ENCODE results near the gene TXNRD2.

Gene TXNRD2

DNA sequence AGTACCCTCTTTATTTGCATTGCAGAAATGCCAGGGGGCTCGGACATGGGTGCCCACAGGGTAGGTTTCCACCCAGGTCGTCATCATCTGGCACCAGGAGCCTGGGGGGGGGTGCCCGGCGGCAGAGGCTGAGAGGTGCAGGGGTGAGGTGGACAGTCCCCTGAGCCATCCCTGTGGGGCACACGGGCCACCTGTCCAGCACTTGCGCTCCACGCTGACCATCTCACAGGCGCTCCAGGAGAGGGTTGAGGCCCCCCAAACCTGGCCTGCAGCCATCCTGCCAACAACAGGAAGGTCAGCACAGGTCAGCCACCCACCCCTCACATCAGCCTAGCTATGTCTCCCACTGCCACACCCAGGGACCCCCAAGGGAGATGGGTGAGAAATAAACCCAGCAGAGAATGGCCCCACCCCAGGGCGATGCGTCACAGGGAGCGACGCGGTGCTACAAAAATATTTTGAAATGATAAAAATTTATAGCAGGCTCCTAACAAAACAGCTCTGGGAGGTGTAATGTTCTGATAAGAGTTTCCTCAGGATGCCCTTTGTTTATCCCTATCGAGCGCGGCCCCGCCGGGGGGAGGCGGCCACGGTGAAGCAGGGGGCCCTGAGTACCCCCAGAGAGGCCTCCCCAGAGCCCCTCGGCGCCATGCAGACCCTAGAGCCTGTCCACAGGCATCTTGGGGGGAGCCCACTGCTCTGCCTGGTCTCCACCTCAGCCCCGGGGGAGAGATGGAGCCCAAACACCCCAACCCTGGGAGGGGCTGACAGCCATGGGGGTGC lies 65.9 kb downstream of the TXNRD2 start:
- TF ChIP-seq TAF1 (IDR thresholded peaks at IDR 0.05; ENCODE audit: borderline replicate concordance, low read depth, low read length) (no peak), POLR2A (IDR thresholded peaks at IDR 0.05; ENCODE audit: low read depth, low read length) (no peak), POLR2AphosphoS5 (IDR thresholded peaks at IDR 0.05; ENCODE audit: low read depth, low read length) (no peak)
- DNase-seq (ENCODE audit: insufficient read length) (no peak), FAIRE-seq (no peak)

DNA sequence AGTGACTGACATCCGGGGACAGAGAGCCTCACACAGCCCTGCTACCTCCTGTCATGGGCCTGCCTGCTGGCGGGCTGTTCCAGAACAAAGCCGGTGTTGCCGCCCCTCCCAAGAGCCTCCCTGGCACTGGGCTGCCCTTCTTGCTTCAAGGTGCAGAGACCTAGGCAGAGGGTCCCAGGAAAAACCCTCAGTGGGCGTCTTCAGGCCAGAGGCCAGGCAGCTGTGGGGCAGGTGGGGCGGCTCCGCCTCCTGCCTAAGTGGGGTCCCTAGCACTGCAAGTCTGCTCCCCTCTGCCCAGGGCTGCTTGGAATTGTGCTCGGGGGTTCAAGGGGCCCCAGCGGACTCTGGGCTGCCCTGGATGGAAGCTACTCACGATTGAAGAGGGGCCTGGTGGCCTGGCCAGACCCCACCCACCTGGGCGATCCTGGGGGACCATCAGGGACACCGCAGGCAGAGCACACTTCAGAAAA lies 66.5 kb downstream of the TXNRD2 start:
- TF ChIP-seq POLR2AphosphoS5 (IDR thresholded peaks at IDR 0.05; ENCODE audit: low read depth, low read length), result no peak
- FAIRE-seq (no peak), DNase-seq (ENCODE audit: insufficient read length) (no peak)

DNA sequence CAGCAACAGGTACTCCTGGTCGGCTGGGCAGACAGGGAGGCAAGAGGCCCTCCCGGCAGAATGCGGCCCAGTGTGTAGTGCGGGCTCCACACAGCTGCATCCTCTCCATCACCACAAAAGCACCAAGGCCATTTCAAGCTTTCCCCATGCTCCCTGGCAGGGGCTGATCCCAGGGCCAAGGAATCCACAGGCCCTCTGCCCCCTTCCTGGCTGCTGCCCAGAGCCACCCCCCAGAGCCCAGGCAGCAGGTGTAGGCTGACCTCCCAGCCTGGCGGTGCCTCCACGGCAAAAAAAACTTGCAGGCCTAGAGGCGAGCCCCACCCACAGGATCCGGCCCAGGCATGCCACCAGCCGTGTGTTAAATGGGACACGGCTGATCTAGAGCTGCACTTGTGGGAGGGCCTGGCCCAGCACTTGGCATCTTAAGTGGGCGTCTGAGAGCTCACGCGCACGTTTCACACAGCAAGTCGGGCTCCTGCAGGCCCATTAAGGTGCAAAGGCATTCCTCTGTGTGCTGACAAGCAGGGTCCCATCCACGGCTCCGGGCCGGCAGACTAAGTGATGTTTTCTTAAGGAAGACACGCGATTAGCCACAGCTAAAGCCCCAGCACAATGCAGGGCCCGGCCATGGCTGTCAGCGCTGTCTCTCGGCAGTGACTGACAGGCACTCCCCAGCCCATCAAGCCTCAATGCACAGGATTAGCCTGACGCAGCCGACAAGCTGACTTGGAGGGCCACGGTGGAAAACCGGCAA lies 67.1 kb downstream of the TXNRD2 start:
- DNase-seq (ENCODE audit: insufficient read length) (peak; percentile 15), FAIRE-seq (no peak)
- TF ChIP-seq POLR2AphosphoS5 (IDR thresholded peaks at IDR 0.05; ENCODE audit: low read depth, low read length) (no peak), TAF1 (IDR thresholded peaks at IDR 0.05; ENCODE audit: borderline replicate concordance, low read depth, low read length) (no peak), POLR2A (IDR thresholded peaks at IDR 0.05; ENCODE audit: low read depth, low read length) (no peak)

DNA sequence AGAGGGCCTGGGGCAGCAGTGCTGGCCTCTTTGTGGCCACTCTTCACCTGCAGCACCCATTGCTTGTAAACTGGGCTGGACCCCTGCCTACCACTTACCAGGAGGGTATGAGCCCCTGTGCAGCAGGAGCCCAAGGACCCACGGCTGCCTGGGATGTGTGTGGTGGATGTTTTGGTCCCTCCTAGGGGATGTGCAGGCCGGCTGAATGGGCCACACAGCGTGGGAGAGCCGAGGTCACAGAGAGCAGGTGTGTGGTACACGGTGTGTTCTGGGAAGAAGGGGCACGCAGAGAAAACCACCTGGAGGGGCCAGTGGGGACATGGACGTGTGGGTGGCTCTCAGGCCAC lies 67.7 kb downstream of the TXNRD2 start:
- FAIRE-seq (no peak), DNase-seq (ENCODE audit: insufficient read length) (peak; percentile 13)
- TF ChIP-seq POLR2A (IDR thresholded peaks at IDR 0.05; ENCODE audit: low read depth, low read length), result no peak
- no peak for TF ChIP-seq TAF1 (IDR thresholded peaks at IDR 0.05; ENCODE audit: borderline replicate concordance, low read depth, low read length)
- TF ChIP-seq POLR2AphosphoS5 (IDR thresholded peaks at IDR 0.05; ENCODE audit: low read depth, low read length), result no peak

DNA sequence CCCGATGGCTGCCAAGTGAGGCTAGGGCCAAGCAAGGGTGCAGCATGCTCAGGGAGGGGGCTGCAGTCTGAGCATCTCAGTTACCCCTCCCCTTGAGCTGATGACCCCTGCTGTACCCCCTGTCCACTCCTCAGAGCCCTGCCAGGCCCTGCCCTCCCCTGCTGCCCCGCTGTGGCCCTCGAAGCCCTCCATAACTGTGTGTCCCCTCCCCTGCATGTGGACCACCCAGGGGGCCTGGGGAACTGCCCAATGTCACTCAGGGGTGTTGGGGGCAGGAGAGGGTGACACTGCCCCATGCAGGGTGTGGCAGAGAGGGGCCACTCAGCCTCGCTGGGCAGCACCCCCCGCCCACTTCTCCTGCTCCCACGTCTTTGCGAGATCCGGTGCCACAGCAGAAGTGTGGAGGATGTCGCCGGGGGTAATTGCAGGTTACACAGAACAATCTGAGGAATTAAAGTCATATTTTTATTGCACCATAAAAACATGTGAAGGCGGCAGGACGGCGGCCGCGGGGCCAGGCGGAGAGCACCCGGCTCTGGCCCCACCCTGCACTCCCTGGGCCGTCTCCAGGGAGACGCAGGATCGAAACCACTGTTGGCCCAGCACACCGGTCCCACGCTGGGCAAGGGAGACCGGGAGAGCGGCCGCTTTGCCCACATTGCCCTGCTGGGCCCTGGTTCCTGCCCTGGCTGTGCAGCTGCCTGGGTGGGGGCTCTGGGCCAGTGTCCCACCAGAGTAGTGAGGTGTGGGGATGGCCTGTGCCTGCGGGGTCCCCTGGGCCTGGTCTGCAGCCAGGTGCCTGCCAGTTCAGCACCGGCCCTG lies 68.3 kb downstream of the TXNRD2 start:
- TF ChIP-seq TAF1 (IDR thresholded peaks at IDR 0.05; ENCODE audit: borderline replicate concordance, low read depth, low read length) (no peak), POLR2A (IDR thresholded peaks at IDR 0.05; ENCODE audit: low read depth, low read length) (no peak), POLR2AphosphoS5 (IDR thresholded peaks at IDR 0.05; ENCODE audit: low read depth, low read length) (no peak)
- DNase-seq (ENCODE audit: insufficient read length), result peak; percentile 18
- no peak for FAIRE-seq

DNA sequence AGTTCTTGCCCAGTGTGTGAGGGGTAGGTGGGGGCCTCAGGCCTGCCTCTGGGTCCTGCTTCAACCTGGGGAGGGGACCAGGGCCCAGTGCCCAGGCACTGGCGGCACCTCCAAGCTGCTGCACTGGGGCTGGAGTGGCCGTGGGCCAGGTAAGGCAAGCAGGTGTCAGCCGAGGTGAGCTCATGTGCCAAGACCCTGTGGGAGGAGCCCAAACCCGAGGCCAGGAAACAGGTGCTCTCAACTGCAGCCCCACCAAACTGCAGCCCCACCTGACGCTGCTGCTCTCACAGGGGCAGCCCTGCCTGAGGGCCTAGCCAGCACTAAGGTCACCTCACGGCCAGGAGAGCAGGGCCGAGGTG lies 68.9 kb downstream of the TXNRD2 start:
- FAIRE-seq, result no peak
- no peak for TF ChIP-seq POLR2AphosphoS5 (IDR thresholded peaks at IDR 0.05; ENCODE audit: low read depth, low read length)
- TF ChIP-seq TAF1 (IDR thresholded peaks at IDR 0.05; ENCODE audit: borderline replicate concordance, low read depth, low read length), result no peak
- TF ChIP-seq POLR2A (IDR thresholded peaks at IDR 0.05; ENCODE audit: low read depth, low read length), result no peak
- DNase-seq (ENCODE audit: insufficient read length), result no peak

DNA sequence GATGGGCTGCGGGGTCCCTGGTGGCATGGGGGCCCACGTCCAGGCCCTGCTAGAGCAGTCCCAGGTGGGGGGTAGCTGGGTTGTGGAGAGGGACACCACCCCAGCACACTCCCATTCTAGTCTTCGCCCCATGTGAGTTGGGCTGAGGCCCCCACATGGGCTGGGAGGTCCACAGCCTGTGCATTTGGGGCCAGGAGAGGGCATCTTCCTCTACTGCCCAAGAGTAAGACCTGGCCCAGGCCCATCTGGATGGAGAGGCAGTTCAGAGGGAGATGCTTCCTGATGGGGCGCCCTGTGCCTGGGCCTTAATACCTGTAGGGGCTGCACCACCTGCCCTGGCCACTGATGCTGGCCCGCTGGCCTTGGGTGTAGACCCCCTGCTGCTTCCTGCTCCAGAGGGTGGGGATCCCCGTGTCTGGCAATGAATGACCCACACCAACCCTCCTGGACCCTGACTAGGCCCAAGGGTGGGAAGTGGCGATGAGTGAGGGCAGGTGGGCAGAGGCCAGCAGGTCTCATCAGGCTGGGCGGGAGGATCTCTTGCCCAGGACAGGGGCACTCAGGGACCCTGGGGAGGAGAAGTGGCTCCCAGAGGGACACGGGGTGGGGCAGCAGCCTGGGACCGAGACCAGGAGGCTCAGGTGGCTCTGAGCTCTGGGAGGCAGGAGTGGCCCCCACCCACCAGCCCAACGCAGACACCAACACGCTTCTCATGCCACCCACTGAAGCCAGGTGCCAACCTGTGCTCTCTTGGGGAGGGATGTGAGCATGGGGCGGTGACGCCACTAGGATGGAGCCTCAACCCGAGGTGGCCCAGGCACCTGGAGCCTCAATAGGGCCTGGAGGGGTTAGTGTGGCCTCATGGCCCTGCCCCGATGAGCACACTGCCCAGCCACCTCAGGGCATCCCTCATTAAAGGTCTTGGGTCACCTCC lies 69.5 kb downstream of the TXNRD2 start:
- no peak for DNase-seq (ENCODE audit: insufficient read length)
- no peak for FAIRE-seq

DNA sequence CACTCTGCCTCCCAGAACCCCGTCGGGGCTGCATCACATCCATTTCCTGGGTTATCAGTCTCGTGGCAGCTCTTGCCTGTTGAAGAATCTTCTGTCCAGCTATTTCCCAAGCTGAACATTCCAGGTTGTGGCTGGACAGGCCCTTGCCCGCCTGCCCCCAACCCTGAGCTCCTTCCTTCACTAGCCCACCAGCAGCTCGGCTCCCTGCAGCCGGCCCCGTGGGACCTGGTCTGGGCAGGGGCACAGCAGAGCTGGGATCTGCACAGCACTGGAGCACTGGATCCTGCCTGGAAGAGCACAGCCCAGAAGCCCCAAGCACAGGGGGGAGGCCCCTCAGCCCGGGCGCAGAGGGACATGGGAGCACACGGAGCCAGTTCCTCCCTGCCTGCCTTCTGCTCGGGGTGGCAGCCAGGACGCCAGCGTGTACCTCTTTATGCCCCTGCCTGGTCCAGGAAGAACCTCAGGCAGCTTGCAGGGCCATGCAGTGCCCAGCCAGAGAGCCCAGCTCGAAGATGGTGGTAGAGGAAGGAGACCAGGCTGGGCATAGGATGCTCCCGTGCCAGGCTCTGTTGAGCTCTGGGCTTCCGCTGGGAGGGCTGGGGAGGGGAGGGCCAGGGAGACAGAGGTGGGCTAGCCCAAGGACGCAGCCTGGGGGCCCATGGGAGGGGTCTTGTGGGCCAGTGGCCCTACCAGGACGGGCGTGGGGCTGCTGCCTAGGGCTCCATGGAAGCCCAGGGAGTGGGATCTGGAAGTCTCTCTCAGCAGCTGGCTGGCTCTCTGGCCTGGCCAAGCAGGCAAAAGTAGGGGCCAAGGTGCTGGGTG lies 70.4 kb downstream of the TXNRD2 start:
- FAIRE-seq, result no peak
- no peak for TF ChIP-seq POLR2A (IDR thresholded peaks at IDR 0.05; ENCODE audit: low read depth, low read length)
- no peak for TF ChIP-seq TAF1 (IDR thresholded peaks at IDR 0.05; ENCODE audit: borderline replicate concordance, low read depth, low read length)
- no peak for DNase-seq (ENCODE audit: insufficient read length)

More for the DNA sequence above, 69.5 kb downstream of the TXNRD2 start:
- TF ChIP-seq POLR2A (IDR thresholded peaks at IDR 0.05; ENCODE audit: low read depth, low read length), result no peak
- no peak for TF ChIP-seq POLR2AphosphoS5 (IDR thresholded peaks at IDR 0.05; ENCODE audit: low read depth, low read length)
- TF ChIP-seq TAF1 (IDR thresholded peaks at IDR 0.05; ENCODE audit: borderline replicate concordance, low read depth, low read length), result no peak

DNA sequence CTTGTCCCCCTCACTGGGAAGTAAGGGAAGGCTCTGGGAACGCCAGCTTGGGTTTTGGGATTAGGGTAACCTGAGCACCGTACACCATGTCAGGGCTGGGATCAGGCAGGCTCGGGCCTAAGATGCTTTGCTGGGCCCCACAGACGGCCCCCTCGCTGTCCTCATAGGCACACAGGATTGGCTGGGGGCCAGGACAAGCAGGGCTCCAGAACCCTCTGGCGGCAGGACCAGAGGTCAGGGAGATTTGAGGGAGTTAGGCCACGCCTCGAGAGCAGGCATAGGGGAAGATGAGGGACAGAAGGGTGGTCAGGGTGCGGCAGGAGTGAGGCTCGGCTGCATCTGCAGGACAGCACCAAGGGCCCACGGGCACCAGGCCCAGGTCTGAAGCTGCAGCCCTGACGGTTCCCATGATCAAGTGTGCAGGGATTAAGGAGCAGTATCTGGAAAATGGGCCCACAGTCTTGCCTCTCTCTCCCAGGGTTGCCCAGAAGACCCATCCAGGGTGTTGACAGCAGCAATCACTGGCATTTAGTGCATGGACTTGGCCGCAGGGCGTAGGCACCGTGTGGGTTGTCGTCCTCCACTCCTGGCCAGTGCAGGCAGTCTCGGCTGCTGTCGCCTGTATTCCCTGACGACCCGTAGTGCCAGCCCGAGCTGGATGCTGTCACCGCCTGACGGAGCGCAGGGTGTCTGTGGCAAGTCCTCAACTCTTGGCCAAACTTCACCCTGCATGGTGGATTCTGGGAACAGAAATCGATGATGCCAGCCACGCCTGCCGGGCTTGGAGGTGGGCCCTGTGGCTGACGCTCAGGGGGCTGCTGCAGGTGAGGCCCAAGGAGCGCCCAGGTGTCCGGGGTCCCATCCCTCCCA lies 71.2 kb downstream of the TXNRD2 start:
- TF ChIP-seq POLR2AphosphoS5 (IDR thresholded peaks at IDR 0.05; ENCODE audit: low read depth, low read length) (no peak), POLR2A (IDR thresholded peaks at IDR 0.05; ENCODE audit: low read depth, low read length) (no peak), TAF1 (IDR thresholded peaks at IDR 0.05; ENCODE audit: borderline replicate concordance, low read depth, low read length) (no peak)
- DNase-seq (ENCODE audit: insufficient read length) (no peak), FAIRE-seq (no peak)
